ENCODE measurements around the gene DNAJC5G.

GRCh38 chr2:27233341-27233740 lies 41.9 kb upstream of the DNAJC5G start:
- TF ChIP-seq EP300 (IDR thresholded peaks at IDR 0.05): no peak
- TF ChIP-seq, protein P1, sequence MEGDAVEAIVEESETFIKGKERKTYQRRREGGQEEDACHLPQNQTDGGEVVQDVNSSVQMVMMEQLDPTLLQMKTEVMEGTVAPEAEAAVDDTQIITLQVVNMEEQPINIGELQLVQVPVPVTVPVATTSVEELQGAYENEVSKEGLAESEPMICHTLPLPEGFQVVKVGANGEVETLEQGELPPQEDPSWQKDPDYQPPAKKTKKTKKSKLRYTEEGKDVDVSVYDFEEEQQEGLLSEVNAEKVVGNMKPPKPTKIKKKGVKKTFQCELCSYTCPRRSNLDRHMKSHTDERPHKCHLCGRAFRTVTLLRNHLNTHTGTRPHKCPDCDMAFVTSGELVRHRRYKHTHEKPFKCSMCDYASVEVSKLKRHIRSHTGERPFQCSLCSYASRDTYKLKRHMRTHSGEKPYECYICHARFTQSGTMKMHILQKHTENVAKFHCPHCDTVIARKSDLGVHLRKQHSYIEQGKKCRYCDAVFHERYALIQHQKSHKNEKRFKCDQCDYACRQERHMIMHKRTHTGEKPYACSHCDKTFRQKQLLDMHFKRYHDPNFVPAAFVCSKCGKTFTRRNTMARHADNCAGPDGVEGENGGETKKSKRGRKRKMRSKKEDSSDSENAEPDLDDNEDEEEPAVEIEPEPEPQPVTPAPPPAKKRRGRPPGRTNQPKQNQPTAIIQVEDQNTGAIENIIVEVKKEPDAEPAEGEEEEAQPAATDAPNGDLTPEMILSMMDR (IDR thresholded peaks at IDR 0.05): no peak
- TF ChIP-seq POLR2A (IDR thresholded peaks at IDR 0.05): no peak
- no peak for TF ChIP-seq POLR2AphosphoS5 (IDR thresholded peaks at IDR 0.05)
